ENCODE data around the gene NEU3. TPM values are rescaled to one million over a fixed set of nuclear protein-coding genes. Genes with fewer than 3 reads are reported as not detected.
A peak's percentile ranks its signal among the peaks of the same experiment; 100 is the strongest.

NEU3 gene
- total and polyA plus RNA-seq, 2 of the 13 experiments (the other 11 are each of a cell fraction or from before 2014, with no cell fraction given): 6.3 to 15.3 TPM

DNA sequence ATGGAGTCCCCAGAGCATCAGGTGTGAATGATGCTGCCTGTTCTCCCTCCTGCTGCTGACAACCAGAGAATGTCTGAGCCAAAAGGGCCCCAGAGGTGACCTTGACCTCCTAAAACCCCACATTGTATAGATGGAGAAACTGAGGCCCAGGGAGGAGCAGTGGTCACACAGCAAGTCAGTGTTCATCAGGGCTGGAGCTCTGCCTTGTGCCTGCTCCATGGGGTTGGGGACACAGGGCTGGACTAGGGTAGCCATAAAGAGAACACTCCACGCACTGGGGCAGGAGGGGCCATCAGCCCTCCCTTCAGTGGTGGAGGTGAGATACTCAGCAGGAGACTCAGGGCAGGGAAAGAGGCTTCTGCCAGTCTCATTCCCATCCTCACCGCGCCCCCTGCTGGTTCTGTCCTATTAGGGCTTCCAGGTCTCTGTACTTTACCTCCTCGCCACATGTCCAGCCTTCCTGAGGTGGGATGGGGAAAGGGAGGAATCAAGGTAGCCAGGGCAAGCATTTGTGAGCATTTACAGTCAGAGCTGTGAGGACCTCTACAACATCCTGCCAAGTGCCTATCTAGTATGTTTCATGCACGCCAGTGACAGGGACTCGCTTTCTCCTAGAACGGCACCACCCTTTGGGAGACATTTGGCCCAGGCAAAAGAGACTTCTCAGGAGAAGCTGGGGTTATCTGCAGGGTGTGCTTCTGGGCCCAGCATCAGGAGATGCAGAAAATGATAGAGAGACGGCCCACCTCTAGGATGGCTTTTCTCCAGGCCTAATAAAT lies 43.2 kb downstream of the NEU3 start (continued):
- TF ChIP-seq, protein P1, sequence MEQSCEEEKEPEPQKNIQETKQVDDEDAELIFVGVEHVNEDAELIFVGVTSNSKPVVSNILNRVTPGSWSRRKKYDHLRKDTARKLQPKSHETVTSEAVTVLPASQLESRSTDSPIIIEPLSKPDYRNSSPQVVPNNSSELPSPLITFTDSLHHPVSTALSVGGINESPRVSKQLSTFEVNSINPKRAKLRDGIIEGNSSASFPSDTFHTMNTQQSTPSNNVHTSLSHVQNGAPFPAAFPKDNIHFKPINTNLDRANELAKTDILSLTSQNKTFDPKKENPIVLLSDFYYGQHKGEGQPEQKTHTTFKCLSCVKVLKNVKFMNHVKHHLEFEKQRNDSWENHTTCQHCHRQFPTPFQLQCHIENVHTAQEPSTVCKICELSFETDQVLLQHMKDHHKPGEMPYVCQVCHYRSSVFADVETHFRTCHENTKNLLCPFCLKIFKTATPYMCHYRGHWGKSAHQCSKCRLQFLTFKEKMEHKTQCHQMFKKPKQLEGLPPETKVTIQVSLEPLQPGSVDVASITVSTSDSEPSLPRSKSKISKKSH (CRISPR knock-in tag; IDR thresholded peaks at IDR 0.05; ENCODE audit: borderline replicate concordance): 0 out of 2 replicates have a peak, but pooled peaks have one; percentile 23
- TF ChIP-seq ASH2L (IDR thresholded peaks at IDR 0.05; ENCODE audit: insufficient read length, low read depth, low read length) (peak; percentile 18), GATA4 (IDR thresholded peaks at IDR 0.05; ENCODE audit: borderline replicate concordance, low read depth) (no peak), SAP130 (CRISPR knock-in tag; IDR thresholded peaks at IDR 0.05; ENCODE audit: low read depth) (0 out of 2 replicates have a peak, but pooled peaks have one; percentile 15), MAF1 (CRISPR knock-in tag; IDR thresholded peaks at IDR 0.05; ENCODE audit: borderline replicate concordance) (no peak), SOX13 (IDR thresholded peaks at IDR 0.05) (no peak), SOX13 (CRISPR knock-in tag; conservative IDR thresholded peaks at IDR 0.05 in 1 of 2, IDR thresholded peaks at IDR 0.05 in 1 of 2) (peak in 1 of 2 experiments; percentile 18; a peak in 1 of 4 replicates), ZNF234 (CRISPR knock-in tag; conservative IDR thresholded peaks at IDR 0.05) (no peak), FOSL2 (CRISPR knock-in tag; IDR thresholded peaks at IDR 0.05) (peak; percentile 35; the same call in 1 of the 2 replicates), PAF1 (CRISPR knock-in tag; IDR thresholded peaks at IDR 0.05) (no peak), ZNF12 (CRISPR knock-in tag; IDR thresholded peaks at IDR 0.05) (no peak), THAP11 (CRISPR knock-in tag; IDR thresholded peaks at IDR 0.05) (no peak)
- TF ChIP-seq, protein P2, sequence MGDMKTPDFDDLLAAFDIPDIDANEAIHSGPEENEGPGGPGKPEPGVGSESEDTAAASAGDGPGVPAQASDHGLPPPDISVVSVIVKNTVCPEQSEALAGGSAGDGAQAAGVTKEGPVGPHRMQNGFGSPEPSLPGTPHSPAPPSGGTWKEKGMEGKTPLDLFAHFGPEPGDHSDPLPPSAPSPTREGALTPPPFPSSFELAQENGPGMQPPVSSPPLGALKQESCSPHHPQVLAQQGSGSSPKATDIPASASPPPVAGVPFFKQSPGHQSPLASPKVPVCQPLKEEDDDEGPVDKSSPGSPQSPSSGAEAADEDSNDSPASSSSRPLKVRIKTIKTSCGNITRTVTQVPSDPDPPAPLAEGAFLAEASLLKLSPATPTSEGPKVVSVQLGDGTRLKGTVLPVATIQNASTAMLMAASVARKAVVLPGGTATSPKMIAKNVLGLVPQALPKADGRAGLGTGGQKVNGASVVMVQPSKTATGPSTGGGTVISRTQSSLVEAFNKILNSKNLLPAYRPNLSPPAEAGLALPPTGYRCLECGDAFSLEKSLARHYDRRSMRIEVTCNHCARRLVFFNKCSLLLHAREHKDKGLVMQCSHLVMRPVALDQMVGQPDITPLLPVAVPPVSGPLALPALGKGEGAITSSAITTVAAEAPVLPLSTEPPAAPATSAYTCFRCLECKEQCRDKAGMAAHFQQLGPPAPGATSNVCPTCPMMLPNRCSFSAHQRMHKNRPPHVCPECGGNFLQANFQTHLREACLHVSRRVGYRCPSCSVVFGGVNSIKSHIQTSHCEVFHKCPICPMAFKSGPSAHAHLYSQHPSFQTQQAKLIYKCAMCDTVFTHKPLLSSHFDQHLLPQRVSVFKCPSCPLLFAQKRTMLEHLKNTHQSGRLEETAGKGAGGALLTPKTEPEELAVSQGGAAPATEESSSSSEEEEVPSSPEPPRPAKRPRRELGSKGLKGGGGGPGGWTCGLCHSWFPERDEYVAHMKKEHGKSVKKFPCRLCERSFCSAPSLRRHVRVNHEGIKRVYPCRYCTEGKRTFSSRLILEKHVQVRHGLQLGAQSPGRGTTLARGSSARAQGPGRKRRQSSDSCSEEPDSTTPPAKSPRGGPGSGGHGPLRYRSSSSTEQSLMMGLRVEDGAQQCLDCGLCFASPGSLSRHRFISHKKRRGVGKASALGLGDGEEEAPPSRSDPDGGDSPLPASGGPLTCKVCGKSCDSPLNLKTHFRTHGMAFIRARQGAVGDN (CRISPR knock-in tag; IDR thresholded peaks at IDR 0.05): peak; percentile 36; the same call in 1 of the 2 replicates
- TF ChIP-seq, protein P3, sequence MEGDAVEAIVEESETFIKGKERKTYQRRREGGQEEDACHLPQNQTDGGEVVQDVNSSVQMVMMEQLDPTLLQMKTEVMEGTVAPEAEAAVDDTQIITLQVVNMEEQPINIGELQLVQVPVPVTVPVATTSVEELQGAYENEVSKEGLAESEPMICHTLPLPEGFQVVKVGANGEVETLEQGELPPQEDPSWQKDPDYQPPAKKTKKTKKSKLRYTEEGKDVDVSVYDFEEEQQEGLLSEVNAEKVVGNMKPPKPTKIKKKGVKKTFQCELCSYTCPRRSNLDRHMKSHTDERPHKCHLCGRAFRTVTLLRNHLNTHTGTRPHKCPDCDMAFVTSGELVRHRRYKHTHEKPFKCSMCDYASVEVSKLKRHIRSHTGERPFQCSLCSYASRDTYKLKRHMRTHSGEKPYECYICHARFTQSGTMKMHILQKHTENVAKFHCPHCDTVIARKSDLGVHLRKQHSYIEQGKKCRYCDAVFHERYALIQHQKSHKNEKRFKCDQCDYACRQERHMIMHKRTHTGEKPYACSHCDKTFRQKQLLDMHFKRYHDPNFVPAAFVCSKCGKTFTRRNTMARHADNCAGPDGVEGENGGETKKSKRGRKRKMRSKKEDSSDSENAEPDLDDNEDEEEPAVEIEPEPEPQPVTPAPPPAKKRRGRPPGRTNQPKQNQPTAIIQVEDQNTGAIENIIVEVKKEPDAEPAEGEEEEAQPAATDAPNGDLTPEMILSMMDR (CRISPR knock-in tag; IDR thresholded peaks at IDR 0.05): peak; percentile 93
- TF ChIP-seq, protein P4, sequence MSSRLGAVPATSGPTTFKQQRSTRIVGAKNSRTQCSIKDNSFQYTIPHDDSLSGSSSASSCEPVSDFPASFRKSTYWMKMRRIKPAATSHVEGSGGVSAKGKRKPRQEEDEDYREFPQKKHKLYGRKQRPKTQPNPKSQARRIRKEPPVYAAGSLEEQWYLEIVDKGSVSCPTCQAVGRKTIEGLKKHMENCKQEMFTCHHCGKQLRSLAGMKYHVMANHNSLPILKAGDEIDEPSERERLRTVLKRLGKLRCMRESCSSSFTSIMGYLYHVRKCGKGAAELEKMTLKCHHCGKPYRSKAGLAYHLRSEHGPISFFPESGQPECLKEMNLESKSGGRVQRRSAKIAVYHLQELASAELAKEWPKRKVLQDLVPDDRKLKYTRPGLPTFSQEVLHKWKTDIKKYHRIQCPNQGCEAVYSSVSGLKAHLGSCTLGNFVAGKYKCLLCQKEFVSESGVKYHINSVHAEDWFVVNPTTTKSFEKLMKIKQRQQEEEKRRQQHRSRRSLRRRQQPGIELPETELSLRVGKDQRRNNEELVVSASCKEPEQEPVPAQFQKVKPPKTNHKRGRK (CRISPR knock-in tag; IDR thresholded peaks at IDR 0.05): no peak
- TF ChIP-seq, protein P5, sequence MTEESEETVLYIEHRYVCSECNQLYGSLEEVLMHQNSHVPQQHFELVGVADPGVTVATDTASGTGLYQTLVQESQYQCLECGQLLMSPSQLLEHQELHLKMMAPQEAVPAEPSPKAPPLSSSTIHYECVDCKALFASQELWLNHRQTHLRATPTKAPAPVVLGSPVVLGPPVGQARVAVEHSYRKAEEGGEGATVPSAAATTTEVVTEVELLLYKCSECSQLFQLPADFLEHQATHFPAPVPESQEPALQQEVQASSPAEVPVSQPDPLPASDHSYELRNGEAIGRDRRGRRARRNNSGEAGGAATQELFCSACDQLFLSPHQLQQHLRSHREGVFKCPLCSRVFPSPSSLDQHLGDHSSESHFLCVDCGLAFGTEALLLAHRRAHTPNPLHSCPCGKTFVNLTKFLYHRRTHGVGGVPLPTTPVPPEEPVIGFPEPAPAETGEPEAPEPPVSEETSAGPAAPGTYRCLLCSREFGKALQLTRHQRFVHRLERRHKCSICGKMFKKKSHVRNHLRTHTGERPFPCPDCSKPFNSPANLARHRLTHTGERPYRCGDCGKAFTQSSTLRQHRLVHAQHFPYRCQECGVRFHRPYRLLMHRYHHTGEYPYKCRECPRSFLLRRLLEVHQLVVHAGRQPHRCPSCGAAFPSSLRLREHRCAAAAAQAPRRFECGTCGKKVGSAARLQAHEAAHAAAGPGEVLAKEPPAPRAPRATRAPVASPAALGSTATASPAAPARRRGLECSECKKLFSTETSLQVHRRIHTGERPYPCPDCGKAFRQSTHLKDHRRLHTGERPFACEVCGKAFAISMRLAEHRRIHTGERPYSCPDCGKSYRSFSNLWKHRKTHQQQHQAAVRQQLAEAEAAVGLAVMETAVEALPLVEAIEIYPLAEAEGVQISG (CRISPR knock-in tag; IDR thresholded peaks at IDR 0.05): 0 out of 2 replicates have a peak, but pooled peaks have one; percentile 29
